ENCODE data around the gene OXCT2.
"Not testable (repeated sequence)": the region's sequence is repeated elsewhere in the genome, so short reads cannot be mapped to it uniquely, and the experiment has no call there.

OXCT2 gene

GRCh38 chr1:39771022-39771532, at the start of gene OXCT2:
TSS of gene OXCT2 (minus strand) at chr1:39771348. CDS start at chr1:39771255, 93 bp downstream.
- DNase-seq (ENCODE audit: low read depth) = not testable (repeated sequence)

- DNase-seq (ENCODE audit: low read depth) = no peak
Observed at GRCh38 chr1:39819091-39819812, 48.1 kb upstream of the OXCT2 start.

DNA sequence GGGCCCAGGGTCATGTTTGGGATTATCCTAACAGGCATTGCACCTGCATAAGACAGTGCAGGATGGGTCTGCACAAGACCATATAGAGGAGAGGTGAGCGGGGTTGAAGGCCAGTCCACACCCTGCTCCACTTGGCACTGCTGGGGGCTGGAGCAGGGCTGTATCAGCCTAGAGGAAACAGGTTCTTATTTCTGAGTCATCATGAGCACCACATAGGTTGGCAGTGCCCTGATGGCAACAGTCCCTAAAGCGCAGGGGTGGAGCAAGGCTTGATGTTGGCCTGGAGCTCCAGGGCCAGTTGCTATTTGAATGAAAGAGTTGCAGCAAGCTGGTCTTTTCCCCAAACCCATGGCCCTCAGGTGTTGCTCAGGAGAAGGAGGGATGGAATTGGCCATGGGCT, 47.3 kb upstream of the OXCT2 start:
- no peak for DNase-seq (ENCODE audit: low read depth)

DNA sequence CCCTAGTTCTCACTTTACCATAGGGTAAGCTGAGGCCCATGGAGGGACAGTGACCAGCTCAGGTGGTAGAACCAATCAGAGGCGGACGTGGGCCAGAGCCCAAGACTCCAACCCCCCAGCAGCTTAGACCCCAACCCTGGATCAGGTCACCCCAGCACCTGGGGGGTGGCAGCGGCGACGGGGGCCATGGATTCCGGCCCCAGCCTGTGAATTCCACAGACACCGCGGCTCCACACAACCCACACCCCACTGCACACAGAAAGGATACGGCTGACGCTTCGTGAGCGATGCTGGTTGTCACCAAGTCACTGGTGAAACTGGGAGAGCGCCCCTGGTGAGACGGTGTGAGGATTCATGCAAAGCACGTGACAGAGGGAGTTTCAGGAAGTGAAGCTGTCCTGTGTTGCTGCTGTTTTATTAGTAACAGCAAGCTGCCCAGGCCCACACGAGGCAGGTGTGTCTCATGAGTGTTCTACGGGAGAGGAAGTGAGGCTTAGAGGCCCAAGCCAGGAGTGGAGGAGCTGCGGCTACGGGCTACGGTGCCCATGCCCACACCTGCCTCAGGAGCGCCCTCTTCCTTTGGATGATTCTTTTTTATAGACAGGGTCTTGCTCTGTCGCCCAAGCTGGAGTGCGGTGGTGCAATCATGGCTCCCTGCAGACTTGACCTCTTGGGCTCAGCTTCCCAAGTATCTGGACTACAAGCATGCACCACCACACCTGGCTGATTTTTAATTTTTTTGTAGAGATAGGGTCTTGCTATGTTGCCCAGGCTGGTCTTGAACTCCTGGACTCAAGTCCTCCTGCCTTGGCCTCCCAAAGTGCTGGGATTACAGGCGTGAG, 46.2 kb upstream of the OXCT2 start:
- DNase-seq (ENCODE audit: low read depth) = not testable (repeated sequence)

DNA sequence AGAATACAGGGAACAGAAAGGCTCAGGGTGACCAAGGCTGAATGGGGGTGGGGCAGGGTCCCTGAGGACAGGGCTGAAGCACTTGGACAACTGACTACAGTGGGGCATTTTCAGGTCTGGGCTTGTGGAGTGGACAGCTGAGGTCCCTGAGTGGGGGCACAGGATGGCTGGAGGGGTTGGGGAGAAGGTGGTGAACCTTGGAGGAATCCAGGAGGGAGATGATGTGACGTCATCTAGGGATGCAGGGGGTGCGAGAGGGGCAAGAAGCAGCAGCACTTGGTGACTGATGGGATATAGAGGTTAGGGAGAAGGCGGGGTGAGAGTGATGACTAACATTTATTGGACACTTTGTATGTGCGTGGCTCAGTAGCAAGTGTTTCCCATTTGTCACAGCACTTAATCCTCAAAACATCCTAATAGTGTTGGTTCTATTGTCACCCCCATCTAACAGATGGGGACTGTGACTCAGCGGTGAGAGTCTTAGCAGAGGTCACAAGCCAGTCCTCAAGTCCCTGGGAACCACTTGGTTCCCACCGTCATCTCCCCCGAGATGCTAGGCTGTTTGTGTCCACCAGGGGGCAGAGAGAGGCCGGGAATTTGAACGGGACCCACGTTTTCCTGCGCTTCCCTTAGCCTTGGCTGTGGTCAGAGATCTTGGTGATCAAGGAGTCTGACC, 45.4 kb upstream of the OXCT2 start:
- DNase-seq (ENCODE audit: low read depth) = peak; percentile 50

GRCh38 chr1:39812913-39813312, 41.8 kb upstream of the OXCT2 start:
- DNase-seq (ENCODE audit: low read depth) = no peak

DNA sequence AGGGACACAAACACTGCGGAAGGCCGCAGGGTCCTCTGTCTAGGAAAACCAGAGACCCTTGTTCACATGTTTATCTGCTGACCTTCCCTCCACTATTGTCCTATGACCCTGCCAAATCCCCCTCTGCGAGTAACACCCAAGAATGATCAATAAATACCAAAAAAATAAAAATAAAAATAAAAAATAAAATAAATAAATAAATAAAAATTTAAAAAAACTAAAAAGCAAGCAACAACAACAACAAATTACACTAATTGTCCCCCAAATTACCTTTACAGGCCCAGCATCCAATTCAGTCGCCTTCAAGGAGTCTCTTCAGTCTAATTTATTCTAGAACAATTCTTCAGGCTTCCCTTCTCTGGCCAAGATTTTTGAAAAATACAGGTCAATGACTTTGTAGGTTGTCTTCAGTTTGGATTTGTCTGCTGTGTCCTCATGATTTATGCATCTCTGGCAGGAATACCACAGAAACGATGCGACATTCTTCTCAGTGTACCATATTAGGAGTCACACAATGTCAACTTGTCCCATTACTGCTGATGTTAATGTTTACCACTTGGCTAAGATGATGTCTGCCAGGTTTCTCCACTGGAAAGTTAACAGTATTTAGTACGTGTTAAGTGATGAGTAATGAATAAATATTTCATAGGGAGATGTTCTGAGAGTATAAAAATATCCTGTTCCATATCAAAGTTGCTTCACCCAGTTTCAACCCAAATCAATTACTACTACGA, 37.8 kb upstream of the OXCT2 start:
- DNase-seq (ENCODE audit: low read depth) = no peak

DNA sequence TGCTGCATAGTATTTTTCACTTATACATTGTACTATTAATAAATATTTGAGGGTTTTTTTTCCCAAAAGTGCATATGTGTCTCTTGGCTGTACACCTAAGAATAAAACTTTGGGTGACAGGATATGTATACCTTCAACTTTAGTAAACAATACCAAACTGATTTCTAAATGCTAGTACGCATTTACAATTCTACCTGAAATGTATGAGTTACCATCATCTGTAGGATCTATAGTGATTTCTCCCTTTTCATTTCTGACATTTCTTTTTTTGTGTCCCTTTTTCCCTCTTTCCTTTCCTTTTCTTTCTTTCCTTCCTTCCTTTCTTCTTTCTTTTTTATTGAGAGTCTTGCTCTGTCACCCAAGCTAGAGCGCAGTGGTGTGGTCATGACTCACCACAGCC, 34.2 kb upstream of the OXCT2 start:
- no peak for DNase-seq (ENCODE audit: low read depth)

GRCh38 chr1:39802496-39803260, 31.5 kb upstream of the OXCT2 start:
- DNase-seq (ENCODE audit: low read depth) = no peak

DNA sequence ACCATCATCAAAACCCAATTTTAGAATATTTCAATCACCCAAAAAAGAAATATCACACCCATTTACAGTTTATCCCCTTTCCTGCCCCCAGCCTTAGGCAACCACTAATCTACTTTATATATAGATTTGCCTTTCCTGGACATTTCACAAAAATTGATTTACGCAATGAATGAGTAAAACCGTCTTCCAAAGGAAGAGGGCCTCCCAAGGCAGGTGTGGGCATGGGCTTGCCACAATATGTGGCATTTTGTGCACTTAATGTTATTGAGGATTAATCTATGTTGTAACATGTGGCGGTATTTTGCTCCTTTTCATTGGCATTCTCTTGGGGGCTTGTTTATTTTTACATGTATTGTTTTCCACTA, 29.3 kb upstream of the OXCT2 start:
- DNase-seq (ENCODE audit: low read depth) = no peak

GRCh38 chr1:39799770-39800470, 28.8 kb upstream of the OXCT2 start:
- DNase-seq (ENCODE audit: low read depth) = peak; percentile 51

DNA sequence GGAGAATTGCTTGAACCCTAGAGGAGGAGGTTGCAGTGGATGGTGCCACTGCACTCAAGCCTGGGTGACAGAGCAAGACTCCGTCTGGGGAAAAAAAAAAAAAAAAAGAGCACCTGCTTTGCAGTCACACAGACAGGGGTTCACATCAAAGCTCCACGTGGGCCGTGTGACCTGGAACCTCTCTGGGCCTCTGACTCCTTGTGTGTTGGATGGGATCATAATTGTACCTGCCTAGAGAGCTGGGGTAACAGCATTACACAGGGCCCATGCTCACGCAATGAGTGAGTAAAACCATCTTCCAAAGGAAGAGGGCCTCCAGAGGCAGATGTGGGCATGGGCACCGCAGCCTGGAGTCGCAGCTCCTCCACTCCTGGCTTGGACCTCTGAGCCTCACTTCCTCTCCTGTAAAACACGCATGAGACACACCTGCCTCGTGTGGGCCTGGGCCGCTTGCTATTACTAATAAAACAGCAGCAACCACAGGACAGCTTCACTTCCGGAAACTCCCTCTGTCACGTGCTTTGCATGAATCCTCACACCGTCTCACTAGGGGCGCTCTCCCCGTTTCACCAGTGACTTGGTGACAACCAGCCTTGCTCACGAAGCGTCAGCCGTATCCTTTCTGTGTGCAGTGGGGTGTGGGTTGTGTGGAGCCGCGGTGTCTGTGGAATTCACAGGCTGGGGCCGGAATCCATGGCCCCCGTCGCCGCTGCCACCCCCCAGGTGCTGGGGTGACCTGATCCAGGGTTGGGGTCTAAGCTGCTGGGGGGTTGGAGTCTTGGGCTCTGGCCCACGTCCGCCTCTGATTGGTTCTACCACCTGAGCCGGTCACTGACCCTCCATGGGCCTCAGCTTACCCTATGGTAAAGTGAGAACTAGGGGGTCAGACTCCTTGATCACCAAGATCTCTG, 28.0 kb upstream of the OXCT2 start:
- DNase-seq (ENCODE audit: low read depth) = peak; percentile 14

GRCh38 chr1:39795651-39796050, 24.5 kb upstream of the OXCT2 start:
- DNase-seq (ENCODE audit: low read depth) = no peak

- DNase-seq (ENCODE audit: low read depth) = no peak
Observed at GRCh38 chr1:39791838-39792237, 20.7 kb upstream of the OXCT2 start.

- no peak for DNase-seq (ENCODE audit: low read depth)
Observed at GRCh38 chr1:39789571-39790110, 18.5 kb upstream of the OXCT2 start.

GRCh38 chr1:39788758-39789570, 17.8 kb upstream of the OXCT2 start, which contains the start of gene BMP8B:
TSS of gene BMP8B (minus strand) at chr1:39788865. CDS start at chr1:39788485, 380 bp downstream.
- DNase-seq (ENCODE audit: low read depth) = no peak

DNA sequence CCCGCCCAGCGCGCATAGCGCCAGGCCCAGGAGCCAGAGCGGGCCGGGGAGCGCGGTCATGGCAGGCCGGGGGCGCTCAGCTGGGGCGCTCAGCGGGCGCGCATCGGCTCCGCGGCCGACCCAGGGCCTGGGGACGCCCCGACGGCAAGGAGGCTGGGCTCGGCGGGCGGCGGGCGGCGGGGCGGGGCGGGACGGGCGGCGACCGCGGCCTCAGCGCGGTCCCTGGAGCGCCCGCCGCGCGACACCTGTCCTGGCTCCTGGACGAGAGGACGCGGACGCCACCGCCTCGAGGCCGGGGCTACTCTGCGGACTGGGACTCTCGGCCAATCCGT, 17.2 kb upstream of the OXCT2 start:
- no peak for DNase-seq (ENCODE audit: low read depth)

DNA sequence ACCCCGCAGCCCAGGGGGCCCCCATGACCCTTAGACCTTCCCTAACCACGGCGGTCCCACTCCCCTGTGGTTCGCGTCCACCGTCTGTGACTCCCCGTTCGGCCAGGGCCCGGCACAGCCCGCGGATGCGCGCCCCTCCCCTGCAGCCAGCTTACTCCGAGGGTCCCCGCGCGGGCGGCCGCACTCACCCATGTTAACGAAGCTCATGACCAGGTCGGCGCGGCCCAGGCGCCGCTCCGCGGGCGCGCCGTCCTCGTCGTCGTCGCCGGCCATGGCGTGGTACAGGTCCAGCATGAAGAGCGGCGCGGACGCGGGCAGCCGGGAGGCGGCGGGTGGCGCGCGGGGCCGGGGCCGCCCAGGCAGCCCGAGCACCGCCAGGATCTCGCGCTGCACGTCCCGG, 16.8 kb upstream of the OXCT2 start:
- not testable (repeated sequence) for DNase-seq (ENCODE audit: low read depth)
